Neuronal stem cell (in vitro differentiated cells): Measurements from ENCODE around the gene ZIC4.

Source experiments
- DNase-seq: peaks from one replicate; pipeline ENCODE4 v3.0.0-alpha.2; 2013; ENCODE audit warnings: low spot score
- H2AFZ ChIP-seq: one replicate; pipeline ENCODE4 v1.6.1; 2013; ENCODE audit warnings: mild to moderate bottlenecking, low read length, inconsistent platforms
- H2AK5ac ChIP-seq: 2 replicates; pipeline ENCODE4 v1.6.1; 2013; ENCODE audit warnings: low read depth, mild to moderate bottlenecking, inconsistent platforms, low read length, moderate library complexity, mixed read lengths
- H2BK120ac ChIP-seq: 2 replicates; pipeline ENCODE4 v1.6.1; 2013; ENCODE audit warnings: low read depth, mild to moderate bottlenecking, inconsistent platforms, low read length, moderate library complexity, mixed read lengths
- H2BK12ac ChIP-seq: one replicate; pipeline ENCODE4 v1.6.1; 2013; ENCODE audit warnings: low read length, inconsistent platforms
- H2BK15ac ChIP-seq: 2 replicates; pipeline ENCODE4 v1.6.1; 2013; ENCODE audit warnings: mild to moderate bottlenecking, low read length, inconsistent platforms, mixed read lengths
- H2BK5ac ChIP-seq: one replicate; pipeline ENCODE4 v1.6.1; 2013; ENCODE audit warnings: inconsistent platforms, mild to moderate bottlenecking, low read length, moderate library complexity
- H3K14ac ChIP-seq: one replicate; pipeline ENCODE4 v1.6.1; 2013; ENCODE audit warnings: low read length, inconsistent platforms
- H3K18ac ChIP-seq: 2 replicates; pipeline ENCODE4 v1.6.1; 2013; ENCODE audit warnings: low read length, inconsistent platforms
- H3K23ac ChIP-seq: 2 replicates; pipeline ENCODE4 v1.6.1; 2013; ENCODE audit warnings: low read depth, mild to moderate bottlenecking, mixed read lengths, low read length, inconsistent platforms; ENCODE audit not compliant: poor library complexity
- H3K27ac ChIP-seq: replicated peaks from 3 replicates; pipeline ENCODE4 v1.5.1; 2013; ENCODE audit warnings: low read length, inconsistent platforms
- H3K27me3 ChIP-seq, 3 experiments: 2 replicates each; pipeline ENCODE4 v1.6.1; 2013; ENCODE audit warnings: low read length in 3 of 3, mild to moderate bottlenecking in 2 of 3, inconsistent platforms in 1 of 3, low read depth in 1 of 3, mixed read lengths in 1 of 3, moderate library complexity in 1 of 3; ENCODE audit not compliant: control insufficient read depth in 3 of 3, insufficient read depth in 3 of 3
- H3K36me3 ChIP-seq, 2 donors: replicated peaks in 1 of 2; 2 replicates each; pipeline ENCODE4 v1.6.1; 2013; ENCODE audit warnings: low read length in 2 of 2; ENCODE audit not compliant: control insufficient read depth in 2 of 2, insufficient read depth in 2 of 2
- H3K4ac ChIP-seq: 2 replicates; pipeline ENCODE4 v1.6.1; 2013; ENCODE audit warnings: inconsistent platforms, mild to moderate bottlenecking, low read length, moderate library complexity
- H3K4me1 ChIP-seq, 2 donors: 1 replicate in 1 of 2; 2 replicates in 1 of 2; pipeline ENCODE4 v1.6.1; 2013; ENCODE audit warnings: low read length in 2 of 2, low read depth in 1 of 2; ENCODE audit not compliant: control insufficient read depth in 2 of 2, insufficient read depth in 1 of 2
- H3K4me2 ChIP-seq: one replicate; pipeline ENCODE4 v1.6.1; 2013; ENCODE audit warnings: mild to moderate bottlenecking, low read length, inconsistent platforms; ENCODE audit not compliant: insufficient read depth, poor library complexity, severe bottlenecking
- H3K4me3 ChIP-seq, 2 donors: 2 replicates each; pipeline ENCODE4 v1.5.1; 2013; ENCODE audit warnings: low read length in 2 of 2, mild to moderate bottlenecking in 2 of 2, inconsistent platforms in 1 of 2, moderate library complexity in 1 of 2
- H3K79me1 ChIP-seq: one replicate; pipeline ENCODE4 v1.6.1; 2013; ENCODE audit warnings: low read depth, mild to moderate bottlenecking, inconsistent platforms, low read length, moderate library complexity
- H3K9ac ChIP-seq: one replicate; pipeline ENCODE4 v1.6.1; 2013; ENCODE audit warnings: mild to moderate bottlenecking, low read depth, low read length, inconsistent platforms; ENCODE audit not compliant: poor library complexity
- H3K9me3 ChIP-seq, 2 donors: replicated peaks in 1 of 2; 2 replicates each; pipeline versions ENCODE3 to v1.6.1; 2013; ENCODE audit warnings: low read length in 2 of 2, mild to moderate bottlenecking in 2 of 2, inconsistent platforms in 1 of 2, low read depth in 1 of 2, mixed read lengths in 1 of 2, moderate library complexity in 1 of 2; ENCODE audit not compliant: control insufficient read depth in 2 of 2, insufficient read depth in 1 of 2
- H4K8ac ChIP-seq: one replicate; pipeline ENCODE4 v1.6.1; 2013; ENCODE audit warnings: low read depth, mild to moderate bottlenecking, inconsistent platforms, low read length, moderate library complexity
- H4K91ac ChIP-seq: one replicate; pipeline ENCODE4 v1.6.1; 2013; ENCODE audit warnings: low read length, low read depth, mild to moderate bottlenecking, inconsistent platforms; ENCODE audit not compliant: poor library complexity
- WGBS, 2 donors: extraction: QIAGEN DNeasy Blood & Tissue Kit; methylation state at CpG; one replicate each; pipeline ENCODE4 v1.1.7; 2013; ENCODE audit warnings: missing lambda C conversion rate in 2 of 2, mixed read lengths in 1 of 2; ENCODE audit not compliant: insufficient read length in 2 of 2, insufficient replicate concordance in 1 of 2; ENCODE audit errors: extremely low coverage in 2 of 2; 5-methylcytosine and 5-hydroxymethylcytosine counted together

Gene ZIC4

GRCh38 chr3:147425388-147425850 lies 19.1 kb upstream of the ZIC4 start:
- H3K4me2 ChIP-seq: no peak overlapping the region
- no peak overlapping the region for H4K8ac ChIP-seq
- no peak overlapping the region for H2AFZ ChIP-seq
- H2BK15ac ChIP-seq: no peak overlapping the region
- no peaks in the 10 kb centered on the region for H3K79me1 ChIP-seq
- H3K23ac ChIP-seq: no peak overlapping the region
- WGBS, 2 donors: no CpG with 5 or more reads among the region's 1 CpG
- H3K14ac ChIP-seq: no peak overlapping the region
- H3K18ac ChIP-seq: no peak overlapping the region
- H2BK12ac ChIP-seq: no peak overlapping the region
- no peak overlapping the region for H2BK120ac ChIP-seq
- no peak overlapping the region for H4K91ac ChIP-seq
- H3K27me3 ChIP-seq: peaks cover 2 to 47% (median 19%) of the 10 kb centered on the region in 3 experiments
- no peak overlapping the region for H3K4me3 ChIP-seq
- H3K9ac ChIP-seq: no peak overlapping the region
- peaks cover 0 to 7% of the 10 kb centered on the region in 2 donors for H3K4me1 ChIP-seq
- H3K36me3 ChIP-seq: no peaks in the 10 kb centered on the region
- DNase-seq: no peak
- H2BK5ac ChIP-seq: no peak overlapping the region
- H2AK5ac ChIP-seq: no peak overlapping the region
- peaks cover 0 to 8% of the 10 kb centered on the region in 2 donors for H3K9me3 ChIP-seq
- no peak overlapping the region for H3K4ac ChIP-seq
- no peak overlapping the region for H3K27ac ChIP-seq

DNA sequence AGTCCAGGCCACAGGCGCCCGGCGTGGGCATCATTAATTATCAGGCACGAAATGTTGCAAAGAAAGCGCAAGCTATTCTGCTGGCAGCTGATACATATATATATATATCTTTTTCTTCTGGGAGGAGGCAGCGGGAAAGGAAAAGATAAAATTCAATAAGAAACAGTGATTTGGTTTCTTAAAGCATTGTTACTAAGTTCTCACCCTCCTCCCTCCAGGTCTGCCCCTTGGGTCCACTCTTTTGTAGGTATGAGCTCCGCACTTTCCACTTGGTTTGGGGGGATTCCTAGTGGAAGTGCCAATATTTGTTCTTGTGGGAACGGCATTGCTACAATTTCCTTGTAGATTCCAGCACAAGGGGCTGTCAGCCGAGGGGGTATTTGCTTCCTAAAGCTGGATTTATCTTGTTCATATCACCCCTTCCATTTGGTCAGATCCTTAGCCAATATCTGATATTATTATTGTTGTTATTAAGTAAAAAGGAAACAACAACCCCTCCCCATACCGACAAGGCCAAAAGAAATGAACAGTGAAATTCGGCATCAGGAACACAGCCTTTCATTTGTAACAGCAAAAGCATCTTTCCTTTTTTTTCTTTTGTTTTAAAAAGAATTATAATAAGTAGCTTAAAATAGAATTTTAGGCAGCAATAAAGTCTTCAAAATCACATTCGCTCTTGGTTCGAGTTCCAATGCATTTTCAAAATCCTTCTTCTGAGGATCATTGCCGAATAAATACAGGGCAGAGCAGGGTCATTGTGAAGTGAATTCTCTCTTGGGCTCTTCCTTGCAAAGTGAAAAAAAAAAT lies 18.4 kb upstream of the ZIC4 start:
- Histone ChIP-seq H3K9me3 (peaks cover 0 to 8% of the 10 kb centered on the region in 2 donors), H3K4me3 (peak overlapping the region in 1 of 2 donors; percentile 63), H3K14ac (no peak overlapping the region), H3K9ac (no peak overlapping the region), H3K36me3 (no peaks in the 10 kb centered on the region), H3K4me2 (peak overlapping the region; percentile 70), H2BK120ac (no peak overlapping the region), H2BK5ac (no peak overlapping the region), H3K4ac (no peak overlapping the region), H2AFZ (no peak overlapping the region), H2BK15ac (no peak overlapping the region), H2BK12ac (no peak overlapping the region), H3K27ac (no peak overlapping the region), H3K4me1 (peaks cover 0 to 7% of the 10 kb centered on the region in 2 donors), H3K79me1 (no peaks in the 10 kb centered on the region), H3K23ac (no peak overlapping the region), H4K8ac (no peak overlapping the region), H2AK5ac (no peak overlapping the region), H3K27me3 (peaks cover 4 to 53% (median 19%) of the 10 kb centered on the region in 3 experiments), H3K18ac (peak overlapping the region; percentile 30), H4K91ac (no peak overlapping the region)
- WGBS, 2 donors: no CpG with 5 or more reads among the region's 14 CpGs
- DNase-seq: no peak

DNA sequence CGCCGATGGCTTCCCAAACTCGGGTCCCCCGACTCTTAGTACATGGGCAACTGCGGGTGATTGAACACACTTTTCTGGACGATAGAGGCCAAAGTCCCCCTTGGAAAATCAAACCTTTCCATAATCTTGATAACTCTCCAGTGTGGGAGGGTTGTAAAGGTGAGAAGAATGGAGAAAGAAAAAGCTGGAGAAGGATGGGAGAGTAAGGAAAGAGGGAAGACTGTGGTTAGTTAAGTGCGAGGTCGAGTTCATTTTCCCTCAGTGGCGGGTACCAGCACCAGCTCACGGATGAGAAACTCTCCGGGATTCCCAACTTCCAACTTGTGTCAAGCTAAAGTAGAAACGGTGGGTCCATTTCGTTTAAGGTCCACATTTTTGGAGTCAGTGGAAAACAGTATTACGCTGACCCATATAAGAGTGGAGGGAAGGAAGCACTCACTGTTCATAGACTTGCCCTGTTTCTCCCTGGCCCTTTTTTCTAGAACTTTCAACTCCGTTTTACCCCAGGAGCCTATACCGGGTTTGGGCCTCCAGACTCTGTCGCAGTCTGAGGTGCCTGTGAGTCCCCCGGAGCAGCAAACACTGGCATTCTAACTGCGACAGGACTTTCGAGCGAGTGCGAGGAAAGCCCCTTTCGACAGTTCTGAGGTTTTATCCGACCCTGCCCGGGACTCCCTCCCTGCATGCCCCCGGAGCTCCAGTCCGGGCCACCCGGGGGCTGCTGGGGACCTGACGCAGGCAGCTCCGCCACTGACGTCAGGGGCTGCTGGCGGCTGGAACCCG lies 17.6 kb upstream of the ZIC4 start:
- peak; percentile 42 for DNase-seq
- Histone ChIP-seq H2BK12ac (no peak overlapping the region), H2AFZ (peak overlapping the region; percentile 3), H4K91ac (no peak overlapping the region), H3K27me3 (peaks cover 4 to 58% (median 19%) of the 10 kb centered on the region in 3 experiments), H3K9ac (no peak overlapping the region), H3K4ac (no peak overlapping the region), H3K27ac (no peak overlapping the region), H3K23ac (no peak overlapping the region), H3K9me3 (peaks cover 0 to 12% of the 10 kb centered on the region in 2 donors), H3K4me1 (peaks cover 0 to 10% of the 10 kb centered on the region in 2 donors), H3K4me2 (peak overlapping the region; percentile 70), H2AK5ac (no peak overlapping the region), H3K14ac (no peak overlapping the region), H3K18ac (peak overlapping the region; percentile 30), H3K4me3 (peak overlapping the region in 1 of 2 donors; percentile 63), H3K36me3 (no peaks in the 10 kb centered on the region), H2BK5ac (no peak overlapping the region), H2BK15ac (no peak overlapping the region), H4K8ac (no peak overlapping the region), H3K79me1 (no peaks in the 10 kb centered on the region), H2BK120ac (no peak overlapping the region)
- no CpG with 5 or more reads among the region's 33 CpGs for WGBS, 2 donors

DNA sequence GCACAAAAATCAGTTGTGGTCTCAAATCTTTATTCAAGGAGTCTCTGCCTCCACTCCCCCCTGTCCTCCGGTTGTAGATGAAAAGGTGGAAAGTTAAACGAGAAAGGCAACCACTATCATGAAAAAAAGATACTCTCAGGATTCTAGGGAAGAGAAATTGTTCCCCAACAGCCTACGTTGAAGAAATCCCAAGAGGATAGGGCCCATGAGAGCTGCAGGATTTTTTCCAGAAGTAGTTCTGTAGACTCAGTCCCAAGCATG lies 17.1 kb upstream of the ZIC4 start:
- Histone ChIP-seq H3K18ac (no peak overlapping the region), H3K4me2 (peak overlapping the region; percentile 42), H2AK5ac (no peak overlapping the region), H2AFZ (peak overlapping the region; percentile 58), H3K27ac (no peak overlapping the region), H2BK120ac (no peak overlapping the region), H3K4me1 (peaks cover 0 to 10% of the 10 kb centered on the region in 2 donors), H4K91ac (no peak overlapping the region), H3K36me3 (peaks cover 0 to 4% of the 10 kb centered on the region in 2 donors), H3K9ac (no peak overlapping the region), H3K79me1 (no peaks in the 10 kb centered on the region), H3K9me3 (peaks cover 0 to 17% of the 10 kb centered on the region in 2 donors), H3K23ac (no peak overlapping the region), H4K8ac (no peak overlapping the region), H3K4me3 (peak overlapping the region in 1 of 2 donors; percentile 13), H3K27me3 (peaks cover 5 to 63% (median 19%) of the 10 kb centered on the region in 3 experiments), H2BK5ac (no peak overlapping the region), H3K14ac (no peak overlapping the region), H2BK15ac (no peak overlapping the region), H3K4ac (no peak overlapping the region), H2BK12ac (no peak overlapping the region)
- no peak for DNase-seq
- WGBS, 2 donors: no CpG with 5 or more reads among the region's 3 CpGs
